Measurements from ENCODE around the gene TRPM3.

Gene TRPM3

DNA sequence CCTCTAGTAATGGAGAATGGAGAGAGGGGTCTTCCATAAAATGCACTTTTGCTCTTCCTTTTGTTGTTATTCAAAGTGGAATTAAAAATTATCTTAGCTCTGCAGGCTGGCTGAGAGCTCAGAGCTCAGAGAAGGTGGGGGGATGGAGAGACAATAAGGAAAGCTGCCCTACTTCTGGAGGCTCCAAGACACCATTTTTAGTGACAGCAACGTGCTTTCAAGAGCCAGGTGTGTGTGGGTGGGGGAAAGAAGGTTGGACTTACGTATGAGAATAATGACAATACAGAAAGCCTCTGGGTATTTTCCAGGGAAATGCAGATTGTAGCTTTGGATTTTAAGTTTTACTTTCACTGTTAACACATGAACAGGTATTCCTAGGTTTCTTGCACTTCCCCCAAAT is 173.9 kb downstream of the TRPM3 start:
- DNase-seq (ENCODE audit: low spot score): no peak

DNA sequence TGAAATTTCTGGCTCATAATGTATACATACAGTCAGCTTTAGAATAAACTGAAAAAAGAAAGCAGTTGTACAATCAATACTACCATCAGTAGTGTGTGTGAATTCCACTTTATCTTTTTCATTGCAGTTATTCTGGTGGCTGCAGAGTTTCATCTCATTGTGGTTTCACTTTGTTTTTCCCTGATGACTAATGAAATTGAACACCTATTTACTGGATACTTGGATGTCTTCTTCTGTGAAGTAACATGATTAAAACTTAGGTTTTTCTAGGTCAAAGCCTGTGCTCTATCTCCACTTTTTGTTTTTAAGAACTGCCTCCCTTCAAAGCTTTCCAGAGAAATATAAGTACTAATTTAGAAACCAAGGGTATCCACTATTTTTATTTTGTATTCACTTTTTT is 174.3 kb downstream of the TRPM3 start:
- no peak for DNase-seq (ENCODE audit: low spot score)

DNA sequence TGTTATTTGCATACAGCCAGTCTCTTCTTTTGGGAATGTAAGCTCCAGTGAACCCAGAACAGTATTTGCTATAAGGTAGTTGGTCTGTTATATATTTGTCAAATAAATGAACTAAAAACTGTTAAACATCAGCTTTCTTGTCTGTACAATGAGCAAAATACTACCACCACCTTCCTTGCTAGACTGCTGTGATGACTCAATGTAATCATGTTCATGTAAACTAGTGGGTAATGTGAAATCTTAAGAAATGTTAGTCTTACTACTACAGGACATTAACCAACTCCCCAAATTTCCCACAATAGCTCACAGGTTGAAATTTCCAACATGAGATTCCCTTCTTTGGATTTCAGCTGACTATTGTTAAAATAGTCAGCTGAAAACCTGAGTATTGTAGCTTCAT is 176.1 kb downstream of the TRPM3 start:
- no peak for DNase-seq (ENCODE audit: low spot score)

DNA sequence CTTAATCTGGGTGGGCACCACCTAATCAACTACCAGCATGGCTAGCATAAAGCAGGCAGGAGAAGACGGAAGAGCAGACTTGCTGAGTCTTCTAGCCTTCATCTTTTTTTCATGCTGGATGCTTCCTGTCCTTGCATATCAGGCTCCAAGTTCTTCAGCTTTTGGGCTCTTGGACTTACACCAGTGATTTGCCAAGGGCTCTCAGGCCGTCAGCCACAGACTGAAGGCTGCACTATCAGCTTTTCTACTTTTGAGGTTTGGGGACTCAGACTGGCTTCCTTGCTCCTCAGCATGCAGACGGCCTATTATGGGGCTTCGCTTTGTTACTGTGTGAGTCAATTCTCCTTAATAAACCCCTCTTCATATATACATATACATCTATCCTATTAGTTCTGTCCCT is 180.2 kb downstream of the TRPM3 start:
- no peak for DNase-seq (ENCODE audit: low spot score)

DNA sequence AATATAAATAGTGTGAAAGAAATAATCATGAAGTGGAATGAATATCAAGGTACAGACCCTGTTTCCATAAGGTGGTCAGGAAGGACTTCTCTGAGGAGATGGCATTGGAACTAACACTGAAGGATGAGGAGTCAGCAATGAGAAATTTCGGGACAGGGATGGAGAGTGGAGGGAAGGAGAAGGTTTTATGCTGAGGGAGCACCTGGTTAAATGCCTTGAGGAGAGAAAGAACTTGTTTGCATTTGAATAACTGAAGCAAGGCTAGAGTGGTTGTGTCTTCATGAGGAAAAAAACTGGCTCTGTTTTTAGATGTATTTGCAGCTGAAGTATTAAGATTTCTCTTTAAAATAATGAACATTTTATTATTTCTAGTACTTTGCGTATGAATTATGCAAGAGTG is 180.8 kb downstream of the TRPM3 start:
- no peak for DNase-seq (ENCODE audit: low spot score)

DNA sequence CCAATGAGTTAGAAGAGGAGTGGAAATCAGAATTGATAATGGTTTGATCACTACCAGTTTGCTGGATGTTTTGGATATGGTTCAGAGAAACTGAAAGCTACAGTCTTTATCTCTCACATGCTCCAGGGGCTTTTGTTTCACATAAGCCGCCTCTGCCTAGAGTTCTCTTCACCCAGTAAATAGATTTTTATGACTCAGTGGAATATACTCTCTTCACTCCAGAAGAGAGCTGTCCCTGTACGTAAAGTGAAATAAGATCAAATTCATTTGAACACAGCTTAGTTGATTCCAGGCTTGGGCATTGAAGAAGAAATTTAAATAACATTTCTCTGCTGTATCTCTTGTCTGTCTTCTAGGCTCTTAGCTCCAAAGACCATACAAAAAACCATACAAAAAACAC is 184.9 kb downstream of the TRPM3 start:
- DNase-seq (ENCODE audit: low spot score): no peak

DNA sequence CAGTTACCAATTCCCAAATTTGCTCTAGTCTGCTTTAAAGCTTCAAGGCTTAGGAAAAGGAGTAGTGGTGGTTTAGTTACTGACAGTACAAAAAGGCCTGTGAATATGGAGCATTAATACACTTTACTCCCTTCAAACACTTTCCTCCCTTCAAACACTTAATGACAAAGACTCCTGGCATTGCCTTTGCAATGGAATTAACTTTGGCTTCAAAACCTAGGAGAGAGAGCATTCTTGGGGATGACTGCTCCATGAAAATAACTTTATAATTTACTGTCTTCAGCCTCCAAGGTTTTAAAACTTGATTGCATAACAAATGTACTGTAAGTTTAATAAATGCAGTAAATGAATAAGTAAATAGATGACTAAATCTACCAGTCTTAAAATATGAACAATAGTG is 185.6 kb downstream of the TRPM3 start:
- DNase-seq (ENCODE audit: low spot score): no peak

DNA sequence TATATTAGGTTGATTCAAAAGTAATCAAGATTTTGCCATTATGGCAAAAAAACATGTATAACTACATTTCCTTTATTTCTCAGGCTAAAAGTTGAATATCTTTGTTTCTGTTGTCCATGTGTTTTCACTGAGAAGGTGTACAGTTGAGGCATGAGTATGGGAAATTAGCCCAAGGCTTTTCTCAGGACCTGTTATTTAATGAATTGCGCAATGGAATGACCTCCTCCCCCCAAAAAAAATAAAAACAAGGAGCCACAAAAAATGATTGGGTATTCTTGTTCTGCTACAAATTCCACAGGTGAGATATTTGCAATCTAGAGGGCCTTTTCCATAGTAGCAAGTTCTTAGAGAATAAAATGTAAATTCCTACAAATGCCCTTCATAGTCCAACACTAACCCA is 186.8 kb downstream of the TRPM3 start:
- no peak for DNase-seq (ENCODE audit: low spot score)

DNA sequence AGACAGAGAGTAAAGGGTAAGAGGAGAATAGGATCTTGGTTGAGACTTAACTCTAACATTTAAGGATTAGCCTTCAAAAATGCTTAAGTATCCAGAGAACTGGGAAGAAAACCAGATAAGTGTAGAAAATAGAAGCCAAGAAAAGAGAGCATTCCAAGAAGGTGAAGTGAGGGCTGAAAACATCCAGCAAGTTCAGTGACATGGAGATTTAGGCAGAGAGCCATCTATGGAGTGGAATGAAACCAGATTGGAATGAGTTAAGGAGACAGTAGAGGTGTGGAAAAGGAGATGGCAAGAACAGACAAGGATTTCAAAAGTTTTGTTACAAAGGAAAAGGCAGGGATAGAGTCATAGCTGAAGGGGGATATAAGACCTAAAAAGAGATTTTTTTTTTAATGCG is 188.1 kb downstream of the TRPM3 start:
- no peak for DNase-seq (ENCODE audit: low spot score)

DNA sequence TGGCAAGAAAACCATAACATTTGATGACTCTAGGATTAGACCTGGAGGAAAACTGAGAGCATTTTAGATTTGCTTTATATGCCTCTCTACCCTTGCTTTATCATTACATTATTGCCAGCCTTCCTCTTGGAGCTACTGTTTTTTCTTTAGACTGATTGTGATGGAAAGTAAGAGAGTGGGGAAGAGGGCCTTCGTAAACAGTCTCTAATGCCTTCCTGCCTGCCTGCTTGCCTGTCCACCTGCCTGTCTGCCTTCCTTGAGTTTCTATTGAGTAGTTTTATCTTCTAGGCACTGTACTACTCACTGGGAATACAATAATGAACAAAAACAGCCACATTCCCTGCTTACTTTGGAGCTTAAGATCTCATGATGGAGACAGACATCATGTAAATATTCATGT is 189.3 kb downstream of the TRPM3 start:
- DNase-seq (ENCODE audit: low spot score): no peak

DNA sequence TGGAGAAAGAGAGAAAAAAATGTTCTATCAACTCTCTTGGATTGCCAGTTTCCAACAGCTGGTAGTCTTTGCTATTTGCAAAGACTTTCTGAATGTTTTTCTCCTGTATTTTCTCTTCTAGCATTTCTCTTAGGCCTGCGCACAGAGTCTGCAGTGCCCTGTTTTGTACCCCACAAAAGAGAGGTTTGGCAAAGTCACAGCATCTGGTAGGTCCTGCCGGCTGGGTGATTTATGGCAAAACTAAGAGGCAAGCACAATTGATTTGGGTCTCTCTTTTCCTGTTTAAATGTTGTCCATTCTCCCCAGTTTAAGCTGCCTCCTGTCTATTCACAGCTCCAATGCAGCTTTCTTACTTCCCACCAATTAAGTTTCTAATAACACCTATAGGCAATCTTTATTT is 193.9 kb downstream of the TRPM3 start:
- DNase-seq (ENCODE audit: low spot score): no peak

DNA sequence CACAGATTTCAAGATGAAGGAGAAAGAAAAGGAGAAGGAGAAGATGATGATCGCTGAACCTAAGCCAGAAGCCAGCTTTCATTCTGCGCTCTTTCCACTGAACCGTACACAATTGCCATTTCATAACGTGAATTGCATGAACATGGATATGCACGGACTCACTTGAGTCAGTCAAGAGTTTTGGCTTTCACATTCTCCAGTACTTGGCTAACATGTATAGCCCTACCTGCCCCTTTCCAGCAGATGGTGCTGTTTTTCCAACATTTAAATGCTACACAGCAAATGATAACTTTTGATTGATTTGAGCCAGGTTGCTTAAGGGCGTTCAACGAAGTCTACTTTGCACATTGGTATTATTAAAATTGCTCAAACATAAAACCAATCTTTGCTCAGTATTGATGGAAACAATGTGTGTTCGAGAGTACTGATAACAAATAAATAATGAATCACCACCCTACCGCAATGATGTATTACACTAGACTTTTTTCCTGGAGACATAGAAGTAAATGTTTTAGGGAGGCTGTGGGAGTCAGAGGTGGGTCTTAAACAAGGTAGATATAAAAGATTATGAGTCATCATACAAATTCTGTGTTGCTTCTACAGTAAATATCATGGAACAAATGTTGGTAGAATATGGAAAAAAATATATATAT is 196.4 kb downstream of the TRPM3 start:
- DNase-seq (ENCODE audit: low spot score): no peak

DNA sequence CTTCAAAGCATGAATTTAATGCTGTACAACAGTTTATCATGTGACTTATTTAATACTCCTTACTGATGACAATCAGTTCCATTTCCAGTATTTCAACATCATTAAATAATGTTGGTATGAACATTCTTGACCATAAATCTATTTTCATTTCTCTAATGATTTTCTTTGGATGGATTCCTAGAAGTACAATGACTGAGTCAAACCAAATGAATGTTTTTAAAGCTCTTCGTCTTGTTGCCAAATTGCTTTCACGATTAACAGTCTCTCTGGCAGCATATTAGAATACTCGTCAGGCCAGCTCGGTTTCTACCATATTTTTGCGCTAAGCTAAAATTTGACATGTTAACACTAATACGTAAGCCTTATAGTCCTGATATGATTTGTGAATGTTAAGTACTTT is 197.0 kb downstream of the TRPM3 start:
- DNase-seq (ENCODE audit: low spot score): no peak

DNA sequence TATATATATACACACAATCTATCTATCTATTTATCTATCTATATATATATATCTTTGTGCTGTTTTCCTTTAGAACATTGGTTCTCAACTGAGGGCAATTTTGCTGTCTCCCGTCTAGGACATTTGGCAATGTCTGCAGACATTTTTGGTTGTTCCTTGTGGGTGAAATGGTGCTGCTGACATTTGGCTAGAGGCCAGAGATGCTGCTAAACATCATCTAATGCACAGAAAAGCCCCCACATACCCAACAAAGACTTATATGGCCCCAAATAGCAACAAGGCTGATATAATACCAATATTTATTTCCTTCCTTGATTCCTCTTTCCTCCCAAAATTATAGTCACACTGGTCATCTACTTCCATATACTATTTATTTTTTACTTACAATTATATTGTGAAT is 197.5 kb downstream of the TRPM3 start:
- DNase-seq (ENCODE audit: low spot score): no peak

DNA sequence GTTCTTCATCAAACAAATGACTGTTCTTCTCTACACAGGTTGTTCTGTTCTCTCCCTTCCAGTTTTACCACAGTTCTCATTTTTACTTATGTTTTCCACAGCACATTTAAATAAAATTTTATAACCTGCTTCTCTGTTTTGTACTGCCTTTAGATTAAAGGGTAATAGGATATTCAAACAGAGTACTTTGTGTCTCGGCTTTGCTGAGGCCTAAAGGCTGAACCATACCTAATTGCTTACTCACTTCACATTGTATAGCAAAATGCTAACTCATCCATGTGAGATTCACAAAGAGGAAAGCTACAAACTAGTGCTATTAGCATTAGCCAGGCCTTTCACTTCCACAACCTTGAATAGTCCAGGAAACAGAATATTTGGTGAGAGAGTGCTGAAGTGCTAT is 200.3 kb downstream of the TRPM3 start:
- DNase-seq (ENCODE audit: low spot score): no peak

DNA sequence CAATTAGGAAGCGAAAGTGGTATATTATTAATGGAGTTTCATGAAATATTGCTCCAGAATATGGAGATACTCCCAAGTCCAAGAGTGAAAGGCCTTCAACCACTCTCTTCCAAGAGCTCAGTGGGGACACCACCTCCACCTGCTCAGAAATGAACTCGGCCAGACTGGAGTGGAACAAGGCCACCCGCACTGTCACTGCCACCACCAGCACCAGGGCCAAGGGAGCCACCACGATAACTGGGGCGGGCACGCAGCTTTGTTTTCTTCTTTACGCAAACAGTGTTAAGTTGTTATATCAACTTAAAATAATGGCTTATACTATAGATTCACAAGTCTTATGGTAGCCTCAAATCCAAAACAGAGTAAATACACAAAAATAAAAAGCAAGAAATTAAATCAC is 204.1 kb downstream of the TRPM3 start:
- no peak for DNase-seq (ENCODE audit: low spot score)

DNA sequence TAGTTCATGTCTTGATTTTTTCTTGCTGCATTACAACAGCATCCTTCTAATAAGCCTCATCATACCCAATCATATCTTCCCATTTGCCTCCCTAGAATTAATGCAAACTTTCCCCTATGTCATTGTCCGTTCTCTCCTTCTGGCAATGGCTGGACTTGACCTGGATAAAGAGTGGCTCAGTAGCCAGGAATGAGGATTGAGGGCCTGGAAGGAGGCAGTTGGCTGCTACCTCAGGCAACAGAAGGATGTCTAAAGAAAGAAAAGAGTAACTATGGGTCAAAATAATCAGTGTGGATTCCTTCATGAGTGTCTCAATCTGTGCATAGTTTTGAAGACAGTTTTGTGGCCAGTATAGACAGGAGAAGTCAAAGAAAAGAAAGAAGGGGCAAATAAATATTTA is 209.6 kb downstream of the TRPM3 start:
- DNase-seq (ENCODE audit: low spot score): no peak

DNA sequence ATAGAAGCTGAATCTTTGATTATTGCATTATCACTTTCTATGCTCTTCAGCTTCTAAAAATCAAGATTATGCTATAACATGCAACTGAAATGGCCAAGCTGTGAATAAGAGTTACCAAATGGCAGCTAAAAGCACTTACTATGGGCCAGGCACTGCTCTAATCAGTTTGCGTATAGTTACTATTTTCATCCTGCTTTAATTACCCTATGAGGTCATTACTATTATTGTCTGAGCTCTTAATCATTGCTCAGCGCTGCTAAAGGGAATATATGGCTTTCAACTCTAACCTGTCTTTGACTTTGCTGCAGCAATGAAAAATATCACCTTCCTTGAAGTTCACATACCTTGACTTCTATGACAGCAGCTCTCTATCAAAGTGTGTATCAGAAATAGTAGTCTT is 210.8 kb downstream of the TRPM3 start:
- no peak for DNase-seq (ENCODE audit: low spot score)

DNA sequence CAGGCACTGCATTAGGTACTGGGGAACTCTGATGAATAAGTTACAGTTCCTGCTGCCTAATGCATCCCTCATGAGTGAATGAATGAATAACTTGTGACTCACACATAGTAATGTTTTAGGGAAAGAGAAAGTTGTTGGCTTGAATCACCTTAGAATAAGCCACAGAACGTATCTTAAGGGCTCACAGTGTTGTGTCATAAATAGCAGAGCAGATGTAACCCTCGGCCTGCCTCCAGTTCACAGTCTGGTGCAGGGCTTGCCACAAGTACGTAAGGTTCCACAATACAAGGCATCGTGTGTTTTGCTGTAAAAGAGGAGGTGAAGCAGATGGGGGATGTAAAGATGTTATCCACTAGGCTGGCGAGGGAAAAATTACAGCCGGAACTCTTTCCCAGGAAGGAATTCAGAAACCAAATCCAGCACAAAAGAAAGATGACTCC is 218.7 kb downstream of the TRPM3 start:
- no peak for DNase-seq (ENCODE audit: low spot score)

DNA sequence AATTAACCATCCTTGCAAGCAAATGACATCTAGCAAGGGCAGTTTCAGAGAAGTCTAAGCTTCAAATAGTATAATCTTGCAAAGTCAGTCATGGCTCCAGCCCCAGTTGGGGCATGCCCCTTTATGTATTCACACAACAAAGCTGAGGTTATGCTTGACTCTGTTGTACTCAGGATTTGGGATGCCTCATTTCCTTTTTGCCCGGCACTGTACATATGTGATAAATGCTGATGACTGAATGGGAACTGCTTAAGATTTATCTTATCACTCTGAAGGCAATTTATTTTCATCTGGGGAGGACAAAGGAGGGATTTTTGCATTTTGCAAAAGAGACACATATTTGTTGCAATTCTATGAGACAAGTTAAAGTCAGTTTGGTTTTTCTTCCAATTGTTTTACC is 219.2 kb downstream of the TRPM3 start:
- no peak for DNase-seq (ENCODE audit: low spot score)

DNA sequence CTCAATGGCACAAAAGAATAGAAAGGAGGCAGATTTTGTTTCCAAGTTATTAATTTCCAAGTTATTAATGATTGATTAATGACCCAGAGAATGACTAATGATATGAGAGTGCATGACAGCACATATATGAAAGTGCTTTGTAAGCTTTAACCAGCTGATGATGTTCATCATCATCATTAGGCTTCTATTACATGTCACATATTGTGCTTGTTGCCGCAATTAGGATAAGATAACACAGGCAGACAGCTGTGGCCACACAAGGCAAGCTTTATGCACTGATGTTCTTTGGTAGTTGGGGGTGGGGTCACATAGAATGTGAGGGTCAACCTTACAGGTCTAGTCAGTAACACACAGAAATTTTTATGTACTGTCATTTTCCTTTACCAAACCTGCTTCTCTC is 219.7 kb downstream of the TRPM3 start:
- no peak for DNase-seq (ENCODE audit: low spot score)

DNA sequence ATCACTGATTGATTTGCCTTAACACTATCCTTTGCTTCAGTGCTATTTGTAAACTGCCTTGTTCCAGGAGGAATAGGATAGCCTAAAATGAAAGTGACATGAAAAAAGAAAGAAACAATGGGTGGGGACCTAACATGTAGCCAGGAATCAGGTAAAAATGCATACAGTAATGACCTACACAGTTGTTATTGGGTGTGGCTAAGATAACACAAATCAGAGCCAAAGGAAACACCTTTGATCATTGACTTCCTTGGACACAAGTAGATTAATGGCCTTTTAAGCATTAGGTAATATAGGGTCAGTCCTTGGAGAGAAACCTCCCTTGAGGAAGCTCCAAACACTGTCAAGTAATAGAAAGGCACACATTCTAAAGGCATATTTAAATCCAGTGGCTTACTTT is 220.4 kb downstream of the TRPM3 start:
- no peak for DNase-seq (ENCODE audit: low spot score)

DNA sequence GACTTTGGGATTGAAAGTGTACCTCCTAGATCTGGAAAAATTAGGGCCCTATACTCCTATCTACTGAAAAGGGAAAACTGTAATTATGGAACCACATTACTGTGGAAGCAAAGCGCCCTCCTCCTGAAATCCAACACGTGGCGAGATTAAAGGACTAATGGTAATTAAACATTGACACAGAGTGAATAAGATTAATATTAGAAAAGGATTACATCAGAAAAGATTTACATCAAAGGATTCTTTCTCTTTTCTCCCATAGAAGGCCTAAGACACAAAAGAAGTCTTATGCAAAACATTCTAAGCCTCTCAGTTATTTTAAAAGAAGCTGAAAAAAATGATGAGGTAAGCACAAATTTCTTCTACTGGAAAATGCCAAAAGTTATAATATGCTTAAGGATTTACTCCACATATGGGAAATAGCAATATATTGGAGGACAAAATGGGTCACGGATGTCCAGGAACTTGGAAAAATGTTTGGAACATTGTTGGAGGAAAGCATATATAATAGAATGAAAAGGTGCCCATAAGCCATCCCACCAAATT is 227.8 kb downstream of the TRPM3 start:
- DNase-seq (ENCODE audit: low spot score): no peak

DNA sequence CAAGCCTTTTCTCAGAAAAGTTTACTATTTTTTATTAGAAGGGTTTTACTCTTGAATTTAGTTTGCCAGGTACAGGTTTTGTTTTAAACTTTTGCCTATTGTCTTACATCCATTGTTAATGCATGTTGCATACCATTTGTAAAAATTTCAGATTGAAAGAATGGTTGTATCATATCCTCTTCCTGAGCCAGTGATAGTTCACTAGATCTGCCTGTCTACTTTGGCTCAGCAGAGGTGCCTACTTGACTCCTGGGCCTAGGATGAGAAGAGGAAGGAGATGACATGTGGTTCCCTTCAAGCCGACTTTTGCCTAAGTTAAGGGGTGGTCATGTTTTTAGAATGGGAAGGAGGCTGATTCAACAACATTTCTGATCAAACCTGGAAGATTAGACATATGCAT is 232.9 kb downstream of the TRPM3 start:
- no peak for DNase-seq (ENCODE audit: low spot score)

DNA sequence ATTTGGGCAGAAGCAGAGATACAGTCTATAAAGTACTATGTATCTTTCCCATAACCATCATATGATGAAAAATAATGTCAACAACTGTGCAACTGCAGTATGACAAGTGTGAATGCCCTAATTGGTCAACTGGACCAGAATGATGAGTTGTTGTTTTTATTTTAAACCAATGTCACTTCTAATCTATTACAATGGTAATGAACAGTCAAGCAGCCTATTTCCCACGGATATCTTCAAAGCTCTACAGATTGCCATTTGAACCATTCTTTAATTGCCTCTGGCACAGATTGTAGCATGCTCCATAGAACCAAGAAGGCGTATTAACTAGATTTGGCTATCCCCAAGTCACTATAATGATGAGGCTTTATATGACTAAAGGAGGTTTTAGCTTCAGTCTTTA is 233.6 kb downstream of the TRPM3 start:
- no peak for DNase-seq (ENCODE audit: low spot score)

Measured in left forelimb (tissue), 1 donor.